NCI-H2196 (cell line): ENCODE results near the gene SAMD8.
A peak's percentile ranks its signal among the peaks of the same experiment; 100 is the strongest.
"Not testable (repeated sequence)": the region's sequence is repeated elsewhere in the genome, so short reads cannot be mapped to it uniquely, and the experiment has no call there.

ENCODE experiments used
- DNase-seq: peaks from one replicate; lab custom pipeline; 2025; ENCODE audit not compliant: unreplicated experiment; lab: John Stamatoyannopoulos, UW

The SAMD8 gene

GRCh38 chr10:75191821-75192568 is 80.5 kb downstream of the SAMD8 start:
- peak; percentile 47 for DNase-seq

DNA sequence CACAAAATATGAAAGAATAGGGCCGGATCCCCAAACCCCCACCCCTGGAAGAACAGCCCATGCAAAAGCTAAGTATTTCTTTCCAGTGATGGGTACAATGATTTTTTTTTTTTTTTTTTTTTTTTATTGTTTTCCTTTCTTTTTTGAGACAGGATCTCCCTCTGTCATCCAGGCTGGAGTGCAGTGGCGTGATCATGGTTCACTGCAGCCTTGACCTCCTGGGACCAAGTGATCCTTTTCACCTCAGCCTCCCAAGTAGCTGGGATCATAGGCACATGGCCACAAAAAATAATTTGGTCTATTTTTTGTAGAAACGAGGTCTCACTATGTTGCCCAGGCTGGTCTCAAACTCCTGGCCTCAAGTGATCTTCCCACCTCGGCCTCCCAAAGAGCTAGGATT is 83.2 kb downstream of the SAMD8 start:
- DNase-seq: not testable (repeated sequence)

DNA sequence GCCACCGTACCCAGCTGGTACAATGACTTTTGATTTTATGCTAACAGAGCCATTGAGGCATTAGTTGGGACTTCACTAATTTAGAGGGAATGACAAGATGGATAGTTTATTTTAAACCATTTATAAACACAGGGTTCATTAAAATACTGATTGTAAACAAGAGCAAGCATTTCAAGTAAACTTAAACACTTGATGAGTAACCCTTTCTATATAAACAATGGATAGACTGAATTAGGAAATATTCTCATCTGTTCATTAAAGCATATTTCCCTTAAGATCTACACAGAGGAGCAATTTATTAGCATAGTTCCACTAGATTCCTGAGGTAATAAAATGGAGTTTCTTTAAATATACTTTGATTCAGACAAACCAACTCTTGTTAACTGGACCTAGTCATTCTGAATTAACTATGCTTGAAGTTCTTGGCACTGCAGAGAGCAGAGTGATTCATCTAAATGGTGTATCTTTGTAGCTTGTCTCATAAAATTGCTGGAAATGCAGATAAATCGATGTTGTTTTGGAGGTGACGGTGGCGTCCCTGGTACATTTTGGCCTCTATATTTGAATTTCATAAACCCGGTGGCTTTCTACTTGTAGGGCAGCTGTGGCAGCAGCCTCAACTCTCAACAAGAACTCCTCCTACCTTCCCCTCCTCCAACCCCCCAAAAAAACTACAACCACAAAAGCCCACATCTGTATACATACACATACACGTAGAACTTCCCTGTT is 83.7 kb downstream of the SAMD8 start:
- DNase-seq: no peak

DNA sequence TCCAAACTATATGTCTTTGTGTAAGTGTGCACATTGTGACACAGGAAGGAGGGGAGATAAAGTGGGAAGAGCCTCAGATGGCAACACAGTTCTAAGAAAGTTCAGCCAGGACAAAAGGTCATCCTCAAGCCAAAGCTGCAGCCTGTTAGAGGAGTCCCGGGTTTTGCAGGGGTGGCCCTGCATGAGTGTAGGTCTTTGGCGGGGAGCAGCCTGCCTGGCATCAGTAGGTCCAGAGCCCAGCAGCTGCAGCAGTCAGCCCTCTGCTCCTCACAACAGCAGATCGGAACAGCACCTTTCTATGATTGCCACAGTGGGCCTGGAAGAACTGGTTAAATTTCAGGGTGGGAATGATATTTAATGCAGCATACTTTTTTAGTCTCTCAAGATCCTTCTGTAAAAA is 85.6 kb downstream of the SAMD8 start:
- DNase-seq: no peak

DNA sequence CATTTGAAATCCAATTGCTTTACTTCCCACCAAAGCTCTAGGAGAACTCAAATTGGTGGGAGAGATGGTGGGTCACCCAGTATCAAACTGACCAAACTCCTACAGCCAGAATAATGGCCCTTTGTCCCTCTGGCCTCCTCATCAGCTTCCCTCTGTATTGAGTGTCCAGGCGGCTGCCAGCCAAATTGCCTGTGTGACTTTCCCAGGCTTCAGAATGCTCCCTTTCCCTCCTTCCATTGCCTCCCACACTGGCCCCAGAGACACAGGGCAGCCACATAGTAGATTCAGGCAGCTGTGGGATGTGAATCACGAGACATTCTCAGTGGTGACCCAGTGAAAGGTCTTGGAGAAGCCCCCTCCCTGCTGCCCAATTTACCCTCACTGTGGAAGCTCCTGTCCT is 86.5 kb downstream of the SAMD8 start:
- no peak for DNase-seq

DNA sequence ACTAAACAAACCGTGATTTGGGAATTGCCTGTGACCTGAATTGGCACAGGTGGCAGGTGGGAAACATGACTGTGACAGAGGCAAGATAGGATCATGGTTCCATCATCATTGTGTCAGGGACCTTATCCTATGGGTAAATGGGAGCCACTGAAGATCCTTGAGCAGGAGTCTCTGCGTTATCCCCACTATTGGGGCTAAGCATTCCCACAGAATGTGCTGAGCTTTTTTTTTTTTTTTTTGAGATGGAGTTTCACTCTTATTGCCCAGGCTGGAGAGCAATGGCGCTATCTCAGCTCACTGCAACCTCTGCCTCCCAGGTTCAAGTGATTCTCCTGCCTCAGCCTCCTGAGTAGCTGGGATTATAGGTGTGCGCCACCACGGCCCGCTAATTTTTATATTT is 88.5 kb downstream of the SAMD8 start:
- DNase-seq: not testable (repeated sequence)

DNA sequence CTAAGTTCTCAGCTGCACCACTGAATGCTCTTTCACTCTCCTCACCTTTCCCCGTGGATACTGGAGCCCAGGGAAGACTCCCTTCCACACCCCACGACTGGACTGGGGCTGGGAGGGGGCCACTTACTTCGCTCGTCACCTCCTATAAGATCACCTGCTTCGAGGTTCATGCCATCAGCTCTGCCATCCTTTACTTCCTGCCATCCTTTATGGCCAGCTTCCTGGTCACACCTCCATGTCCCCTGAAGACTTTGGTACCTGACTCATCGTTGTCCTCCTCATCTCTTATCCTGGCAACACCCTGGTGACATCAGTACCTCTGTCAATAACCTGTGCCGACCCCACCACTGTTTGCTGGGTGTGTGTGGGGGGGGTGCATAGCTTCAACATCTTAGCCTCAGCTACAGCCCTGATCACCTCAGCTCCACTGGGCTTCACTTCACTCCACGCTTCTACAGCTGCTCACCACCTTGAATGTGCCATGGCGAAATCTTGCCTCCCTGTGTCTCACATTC is 90.4 kb downstream of the SAMD8 start:
- DNase-seq: no peak

DNA sequence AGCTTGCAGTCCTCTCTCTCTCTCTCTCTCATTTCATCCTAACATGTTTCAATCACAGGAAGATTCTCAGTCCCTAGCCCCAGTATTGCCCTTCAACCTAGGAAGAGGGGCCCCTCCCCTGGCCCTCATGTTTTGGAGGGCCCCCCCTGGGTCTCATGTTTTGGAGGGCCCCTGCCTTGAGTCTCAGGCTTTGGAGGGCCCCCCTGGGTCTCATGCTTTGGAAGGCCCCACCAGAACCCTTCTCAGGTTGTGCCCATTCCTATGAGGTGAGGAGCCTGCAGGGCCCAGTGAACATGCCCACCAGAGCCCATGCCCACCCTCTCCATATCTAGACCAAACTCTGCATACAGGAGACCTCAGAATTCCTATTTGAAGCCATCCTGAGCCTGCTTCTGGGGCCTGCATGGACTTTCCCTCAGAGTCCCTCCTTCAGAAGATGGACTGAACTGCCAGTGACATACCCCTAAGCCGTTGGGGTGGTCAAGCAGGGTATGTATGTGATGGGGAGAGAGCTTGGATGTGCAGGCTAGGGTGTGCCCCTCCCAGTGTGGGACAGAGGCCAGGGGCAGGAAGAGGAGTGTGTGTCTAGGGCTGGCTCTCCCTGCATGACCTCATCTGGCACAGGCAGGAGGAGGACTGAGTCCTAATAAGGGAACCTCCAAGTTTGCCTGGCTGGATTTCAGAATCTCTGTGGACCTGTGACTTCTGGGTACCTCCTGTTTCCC is 91.0 kb downstream of the SAMD8 start:
- peak; percentile 30 for DNase-seq

DNA sequence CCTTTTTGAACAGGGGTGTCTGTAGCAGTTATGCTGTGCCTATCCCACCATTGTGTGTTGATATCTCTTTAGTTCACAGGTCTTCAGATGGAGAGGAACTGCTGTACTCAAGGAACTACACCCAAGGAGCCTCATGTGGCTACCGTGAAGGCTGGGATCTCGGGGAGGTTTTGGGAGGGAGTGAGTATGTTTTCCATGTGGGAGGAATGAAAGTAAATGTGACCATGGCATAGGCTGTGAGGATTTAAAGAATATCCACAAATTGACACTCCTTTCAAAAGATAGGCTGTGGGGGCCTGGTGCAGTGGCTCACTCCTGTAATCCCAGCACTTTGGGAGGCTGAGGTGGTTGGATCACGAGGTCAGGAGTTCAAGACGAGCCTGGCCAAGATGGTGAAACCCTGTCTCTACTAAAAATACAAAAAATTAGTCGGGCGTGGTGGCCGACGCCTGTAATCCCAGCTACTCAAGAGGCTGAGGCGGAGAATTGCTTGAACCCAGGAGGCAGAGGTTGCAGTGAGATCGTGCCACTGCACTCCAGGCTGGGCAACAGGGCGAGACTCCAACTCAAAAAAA is 91.7 kb downstream of the SAMD8 start:
- not testable (repeated sequence) for DNase-seq

DNA sequence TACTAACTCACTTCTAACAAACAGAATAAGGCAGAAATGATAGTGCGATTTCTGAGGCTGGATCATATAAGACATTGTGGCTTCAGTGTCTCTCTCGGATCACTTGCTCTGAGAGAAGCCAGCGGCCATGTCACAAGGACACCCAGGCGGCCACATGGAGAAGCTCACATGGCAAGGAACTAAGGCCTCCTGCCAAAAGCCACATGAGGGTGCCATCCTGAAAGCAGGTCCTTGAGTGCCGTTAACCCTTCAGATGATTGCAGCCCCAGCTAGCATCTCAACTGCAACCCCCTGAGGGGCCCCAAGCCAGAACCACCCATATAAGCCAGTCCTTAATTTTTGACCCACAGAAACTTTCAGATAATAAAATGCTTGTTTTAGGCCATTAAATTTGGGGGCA is 92.3 kb downstream of the SAMD8 start:
- no peak for DNase-seq

DNA sequence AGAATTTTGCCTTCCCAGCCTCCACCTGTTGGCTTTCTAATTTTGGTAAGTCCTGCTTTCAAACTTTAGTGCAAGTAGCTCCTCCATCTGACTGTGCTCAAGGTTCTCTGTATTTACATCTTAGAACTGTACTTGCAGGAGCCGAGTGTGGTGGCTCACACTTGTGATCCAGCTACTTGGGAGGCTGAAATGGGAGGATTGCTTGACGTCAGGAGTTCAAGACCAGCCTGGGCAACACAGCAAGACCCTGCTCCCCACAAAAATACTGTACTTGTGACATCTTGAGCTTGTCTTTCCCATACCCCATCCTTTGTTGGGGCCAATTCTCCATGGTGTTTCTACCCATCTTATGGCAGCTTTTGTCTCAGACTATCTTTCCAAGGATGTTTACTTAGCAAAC is 94.5 kb downstream of the SAMD8 start:
- DNase-seq: no peak

- not testable (repeated sequence) for DNase-seq
These were observed 95.2 kb downstream of the SAMD8 start for GRCh38 chr10:75206638-75207037.

- no peak for DNase-seq
These were observed 95.8 kb downstream of the SAMD8 start for GRCh38 chr10:75207079-75207856.

DNA sequence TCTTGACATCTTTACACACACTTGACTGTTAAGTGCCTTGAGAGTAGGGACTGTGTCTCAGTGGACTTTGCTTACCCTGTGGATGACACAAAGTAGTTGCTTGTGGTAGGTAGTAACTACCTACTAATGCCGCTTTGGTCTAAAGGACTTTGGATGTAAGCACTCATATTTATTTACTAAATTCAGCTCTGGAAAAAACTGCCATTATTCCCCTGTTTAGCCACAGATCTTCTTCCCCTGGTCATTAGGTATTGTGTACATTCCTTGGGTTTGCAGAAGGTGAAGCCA is 96.3 kb downstream of the SAMD8 start:
- no peak for DNase-seq

GRCh38 chr10:75208181-75208580 is 96.7 kb downstream of the SAMD8 start:
- DNase-seq: no peak

DNA sequence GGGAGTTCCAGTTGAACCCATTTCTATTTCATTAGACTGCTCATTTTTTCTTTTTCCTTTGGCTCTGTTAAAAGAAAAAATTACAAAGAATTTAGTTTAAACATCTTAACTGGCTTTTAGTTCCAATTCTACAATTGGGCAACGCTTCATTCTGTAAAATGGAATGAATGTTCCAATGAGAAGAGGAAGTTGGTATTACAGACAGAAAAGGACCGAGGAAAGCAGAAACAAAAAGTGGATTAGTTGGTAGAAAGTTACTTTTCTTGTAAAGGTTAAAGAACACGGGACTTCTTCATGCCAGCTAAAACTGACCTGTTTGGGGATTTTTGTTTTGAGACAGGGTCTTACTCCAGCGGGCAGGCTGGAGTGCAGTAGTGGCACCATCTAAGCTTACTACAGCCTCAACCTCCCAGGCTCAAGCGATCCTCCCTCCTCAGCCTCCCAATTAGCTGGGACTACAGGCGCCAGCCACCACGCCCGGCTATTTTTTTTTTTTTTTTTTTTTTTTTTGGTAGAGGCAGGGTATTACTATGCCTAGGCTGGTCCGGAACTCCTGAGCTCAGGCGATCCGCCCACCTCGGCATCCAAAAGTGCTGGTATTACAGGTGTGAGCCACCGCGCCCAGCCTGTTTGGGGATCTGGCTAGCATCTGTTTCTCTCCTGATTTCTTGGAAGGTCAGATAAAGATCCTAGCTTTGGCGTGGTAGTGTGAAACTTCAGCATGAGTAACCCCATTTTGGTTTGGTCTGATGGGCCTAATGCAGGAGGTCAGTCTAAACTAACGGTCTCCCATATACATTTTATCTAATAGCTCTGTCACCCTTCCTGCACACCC is 97.8 kb downstream of the SAMD8 start:
- DNase-seq: no peak

- peak; percentile 66 for DNase-seq
These were observed 98.4 kb downstream of the SAMD8 start for GRCh38 chr10:75209921-75210281.

DNA sequence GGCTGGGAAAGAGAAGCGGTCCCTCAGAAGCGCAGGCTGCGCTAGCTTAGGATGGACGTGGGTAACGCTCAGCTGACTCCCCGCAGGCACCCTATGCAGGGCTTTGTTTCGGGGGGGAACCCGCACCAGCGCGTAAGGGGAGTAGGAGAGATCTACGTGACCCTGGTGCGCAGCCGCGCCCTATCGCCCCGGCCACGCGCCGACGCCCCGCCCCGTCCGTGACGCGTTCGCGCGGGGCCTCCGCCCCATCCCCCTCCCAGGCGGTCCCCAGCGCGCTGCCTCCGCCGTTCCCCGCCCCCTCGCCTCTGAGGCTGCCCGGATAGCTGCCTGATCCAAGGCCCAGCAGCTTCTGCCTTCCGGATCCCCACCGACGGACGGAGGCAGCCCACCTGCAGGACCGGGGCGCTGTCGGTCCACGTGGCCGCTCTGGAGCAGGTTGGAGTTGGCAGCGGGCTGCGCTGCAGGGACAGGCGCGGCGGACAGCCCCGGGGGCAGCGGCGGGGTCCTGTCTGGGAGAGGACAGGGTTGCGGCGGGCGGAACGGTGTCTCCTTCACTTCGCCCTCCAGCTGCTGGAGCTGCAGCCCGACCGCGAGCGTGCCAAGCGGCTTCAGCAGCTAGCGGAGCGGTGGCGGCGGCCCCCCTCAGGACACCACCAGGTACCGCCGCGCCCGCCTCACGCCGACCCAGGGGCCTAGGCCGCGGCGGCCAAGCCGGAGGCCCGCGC is 99.0 kb downstream of the SAMD8 start, which contains the start of gene VDAC2:
Gene VDAC2 (plus strand): TSS at position 515 of the 725 bp plus-strand sequence. CDS start 363 bp downstream, outside the sequence.
- peak; percentile 93 for DNase-seq

DNA sequence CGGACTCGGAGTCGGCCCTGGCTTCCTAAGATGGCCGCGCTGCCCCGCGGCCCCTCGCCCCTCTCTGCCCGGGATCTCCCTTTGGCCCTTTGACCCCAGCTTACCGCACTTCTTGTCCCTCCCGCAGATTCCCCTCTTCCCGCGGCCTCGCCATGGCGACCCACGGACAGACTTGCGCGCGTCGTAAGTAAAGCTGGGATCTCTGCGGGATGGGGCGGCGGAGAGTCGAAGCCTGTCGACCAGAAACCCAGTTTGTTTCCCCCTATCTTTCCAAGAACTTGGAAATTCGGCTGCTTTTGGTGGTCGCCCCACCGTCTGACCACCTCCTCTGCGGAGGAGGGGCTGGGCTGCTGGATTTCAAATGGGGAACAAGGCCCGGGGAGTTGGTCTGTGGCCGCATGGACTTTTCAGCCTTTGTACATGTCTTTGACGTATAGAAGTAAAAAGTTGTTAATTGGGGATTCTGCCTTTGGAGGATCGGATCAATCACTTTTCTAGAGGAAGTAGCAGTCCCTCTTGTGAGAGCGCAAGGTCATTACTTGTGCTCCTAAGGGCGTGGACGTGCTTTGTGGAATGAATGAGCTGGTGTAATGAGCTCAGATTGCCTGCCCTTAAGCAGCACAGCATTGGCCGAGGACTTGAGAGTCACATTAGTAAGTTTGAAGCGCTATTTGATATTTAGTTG is 99.7 kb downstream of the SAMD8 start:
- DNase-seq: no peak
